WTC11 (cell line): Measurements from ENCODE around the gene CYBA. TPM values are rescaled to one million over a fixed set of nuclear protein-coding genes. Genes with fewer than 3 reads are reported as not detected.
A peak's percentile ranks its signal among the peaks of the same experiment; 100 is the strongest.

Experiments
- ARID4B ChIP-seq: sonication (generic); formaldehyde crosslinking; IDR thresholded peaks from 2 replicates; pipeline ENCODE4 v1.8.0; 2023; ENCODE audit warnings: missing genetic modification reagents, mild to moderate bottlenecking, borderline replicate concordance
- ATF3 ChIP-seq: sonication (generic); formaldehyde crosslinking; conservative IDR thresholded peaks from 2 replicates; pipeline ENCODE4 v1.8.1; 2022; ENCODE audit warnings: mild to moderate bottlenecking, missing genetic modification reagents
- E2F1 ChIP-seq: sonication (generic); formaldehyde crosslinking; IDR thresholded peaks from 2 replicates; pipeline ENCODE4 v1.8.0; 2022; ENCODE audit warnings: mild to moderate bottlenecking, missing genetic modification reagents
- ELF4 ChIP-seq: sonication (generic); formaldehyde crosslinking; IDR thresholded peaks from 2 replicates; pipeline ENCODE4 v1.8.1; 2022; ENCODE audit warnings: low read depth, mild to moderate bottlenecking, moderate library complexity, missing genetic modification reagents
- ERG ChIP-seq: fragments of 250-450 bp; sonication (Bioruptor Pico); IDR thresholded peaks from 2 replicates; pipeline ENCODE4 v1.8.0; 2021; ENCODE audit warnings: mild to moderate bottlenecking
- FOXJ3 ChIP-seq: sonication (generic); formaldehyde crosslinking; IDR thresholded peaks from 2 replicates; pipeline ENCODE4 v1.9.0; 2021; ENCODE audit warnings: missing genetic modification reagents, mild to moderate bottlenecking, borderline replicate concordance
- FOXP1 ChIP-seq: sonication (generic); formaldehyde crosslinking; IDR thresholded peaks from 2 replicates; pipeline ENCODE4 v1.8.0; 2022; ENCODE audit warnings: missing genetic modification reagents, mild to moderate bottlenecking, moderate library complexity, borderline replicate concordance
- FOXP4 ChIP-seq: sonication (generic); formaldehyde crosslinking; IDR thresholded peaks from 2 replicates; pipeline ENCODE4 v1.8.0; 2022; ENCODE audit warnings: mild to moderate bottlenecking, missing genetic modification reagents
- GRHL2 ChIP-seq: fragments of 250-450 bp; sonication (Bioruptor Pico); IDR thresholded peaks from 2 replicates; pipeline ENCODE4 v1.8.0; 2022; ENCODE audit warnings: mild to moderate bottlenecking, moderate library complexity; ENCODE audit not compliant: insufficient replicate concordance, severe bottlenecking
- HMGA2 ChIP-seq: fragments of 250-450 bp; sonication (Bioruptor Pico); IDR thresholded peaks from 2 replicates; pipeline ENCODE4 v1.4.0; 2021; ENCODE audit warnings: mild to moderate bottlenecking, moderate library complexity
- IRF1 ChIP-seq: sonication (generic); formaldehyde crosslinking; IDR thresholded peaks from 2 replicates; pipeline ENCODE4 v1.8.0; 2023; ENCODE audit warnings: missing genetic modification reagents
- JUN ChIP-seq: sonication (generic); formaldehyde crosslinking; IDR thresholded peaks from 2 replicates; pipeline ENCODE4 v1.8.0; 2023; ENCODE audit warnings: mild to moderate bottlenecking, missing genetic modification reagents
- MXD4 ChIP-seq: fragments of 250-450 bp; sonication (Bioruptor Pico); IDR thresholded peaks from 2 replicates; pipeline ENCODE4 v1.8.0; 2021; ENCODE audit warnings: mild to moderate bottlenecking, moderate library complexity, borderline replicate concordance
- NR3C1 ChIP-seq: sonication (generic); formaldehyde crosslinking; conservative IDR thresholded peaks from 2 replicates; pipeline ENCODE4 v1.8.1; 2023; ENCODE audit warnings: low read depth, mild to moderate bottlenecking, missing genetic modification reagents
- PRRX2 ChIP-seq: fragments of 250-450 bp; sonication (Bioruptor Pico); IDR thresholded peaks from 2 replicates; pipeline ENCODE4 v1.8.0; 2021; ENCODE audit warnings: mild to moderate bottlenecking
- SMAD4 ChIP-seq: sonication (generic); formaldehyde crosslinking; IDR thresholded peaks from 2 replicates; pipeline ENCODE4 v1.8.0; 2022; ENCODE audit warnings: mild to moderate bottlenecking, missing genetic modification reagents
- TEAD1 ChIP-seq: sonication (generic); formaldehyde crosslinking; IDR thresholded peaks from 2 replicates; pipeline ENCODE4 v1.8.0; 2022; ENCODE audit warnings: mild to moderate bottlenecking, missing genetic modification reagents
- TEAD4 ChIP-seq: sonication (generic); formaldehyde crosslinking; IDR thresholded peaks from 2 replicates; pipeline ENCODE4 v1.8.0; 2022; ENCODE audit warnings: mild to moderate bottlenecking, missing genetic modification reagents
- ZBTB43 ChIP-seq: sonication (generic); formaldehyde crosslinking; IDR thresholded peaks from 2 replicates; pipeline ENCODE4 v1.8.1; 2023; ENCODE audit warnings: mild to moderate bottlenecking, missing genetic modification reagents
- ZNF121 ChIP-seq: sonication (generic); formaldehyde crosslinking; IDR thresholded peaks from 2 replicates; pipeline ENCODE4 v1.8.0; 2023; ENCODE audit warnings: missing genetic modification reagents
- ZNF219 ChIP-seq: sonication (generic); formaldehyde crosslinking; IDR thresholded peaks from 2 replicates; pipeline ENCODE4 v1.8.0; 2023; ENCODE audit warnings: missing genetic modification reagents, mild to moderate bottlenecking, borderline replicate concordance
- ZNF232 ChIP-seq: sonication (generic); formaldehyde crosslinking; IDR thresholded peaks from 2 replicates; pipeline ENCODE4 v1.8.0; 2022; ENCODE audit warnings: mild to moderate bottlenecking, missing genetic modification reagents
- ZNF281 ChIP-seq: sonication (generic); formaldehyde crosslinking; IDR thresholded peaks from 2 replicates; pipeline ENCODE4 v1.8.0; 2023; ENCODE audit warnings: mild to moderate bottlenecking, missing genetic modification reagents
- ZNF396 ChIP-seq: fragments of 250-450 bp; sonication (Bioruptor Pico); IDR thresholded peaks from 2 replicates; pipeline ENCODE4 v1.8.0; 2021; ENCODE audit warnings: mild to moderate bottlenecking, moderate library complexity, borderline replicate concordance
- ZNF671 ChIP-seq: fragments of 250-450 bp; sonication (Bioruptor Pico); IDR thresholded peaks from 2 replicates; pipeline ENCODE4 v1.8.0; 2021; ENCODE audit warnings: mild to moderate bottlenecking
- total RNA-seq: library from RNA; stranded (reverse); gene quantifications from 3 replicates; pipeline ENCODE4 v1.2.3, GENCODE V29; 2021

The CYBA gene
- total RNA-seq, 1 experiment from 2014 or later = 169 TPM

GRCh38 chr16:88662843-88663606 is 12.2 kb upstream of the CYBA start, which contains the start of gene MVD (continued):
- TF ChIP-seq FOXP4 (CRISPR knock-in tag) (peak; percentile 48; the same call in 1 of the 2 replicates), ARID4B (CRISPR knock-in tag) (no peak; the same call in 1 of the 2 replicates), E2F1 (CRISPR knock-in tag) (no peak), ERG (CRISPR knock-in tag) (no peak), MXD4 (CRISPR knock-in tag) (no peak), IRF1 (CRISPR knock-in tag) (no peak), ELF4 (CRISPR knock-in tag) (no peak), ZNF219 (no peak), ZNF232 (CRISPR knock-in tag) (peak; percentile 81), ATF3 (no peak), TEAD1 (CRISPR knock-in tag) (no peak; the same call in 1 of the 2 replicates), TEAD4 (no peak), ZBTB43 (CRISPR knock-in tag) (peak; percentile 44; the same call in 1 of the 2 replicates), NR3C1 (no peak), ZNF396 (CRISPR knock-in tag) (no peak), JUN (CRISPR knock-in tag) (no peak), SMAD4 (no peak), HMGA2 (CRISPR knock-in tag) (no peak), GRHL2 (CRISPR knock-in tag) (no peak), PRRX2 (CRISPR knock-in tag) (no peak), ZNF121 (CRISPR knock-in tag) (no peak), FOXP1 (CRISPR knock-in tag) (no peak; the same call in 1 of the 2 replicates), ZNF671 (CRISPR knock-in tag) (no peak), ZNF281 (CRISPR knock-in tag) (no peak), FOXJ3 (CRISPR knock-in tag) (no peak)
